Progenitor cell of endocrine pancreas (in vitro differentiated cells): Measurements from ENCODE around the gene ELOVL6. TPM values are rescaled to one million over a fixed set of nuclear protein-coding genes. Genes with fewer than 3 reads are reported as not detected.
A peak's percentile ranks its signal among the peaks of the same experiment; 100 is the strongest.
"Not testable (repeated sequence)": the region's sequence is repeated elsewhere in the genome, so short reads cannot be mapped to it uniquely, and the experiment has no call there.

Source experiments
- DNase-seq: peaks from one replicate; pipeline ENCODE4 v3.0.0; 2021; ENCODE audit warnings: low spot score; ENCODE audit not compliant: unreplicated experiment
- H3K27ac Mint-ChIP-seq: 2 replicates; pipeline ENCODE4 v1.8.0; 2021; ENCODE audit warnings: mild to moderate bottlenecking, moderate library complexity, mixed read lengths
- H3K27me3 Mint-ChIP-seq: 2 replicates; pipeline ENCODE4 v1.8.0; 2021; ENCODE audit warnings: mixed read lengths
- H3K36me3 Mint-ChIP-seq: 2 replicates; pipeline ENCODE4 v1.8.0; 2022; ENCODE audit warnings: mixed read lengths; ENCODE audit not compliant: insufficient read depth
- H3K4me1 Mint-ChIP-seq: 2 replicates; pipeline ENCODE4 v1.8.0; 2021; ENCODE audit warnings: low read depth, mixed read lengths
- H3K4me3 Mint-ChIP-seq: 2 replicates; pipeline ENCODE4 v1.8.0; 2021; ENCODE audit warnings: low read depth, mild to moderate bottlenecking, moderate library complexity, mixed read lengths
- H3K9me3 Mint-ChIP-seq: 2 replicates; pipeline ENCODE4 v1.8.0; 2021; ENCODE audit warnings: low read depth, mixed read lengths
- CTCF ChIP-seq: fragments of 200-600 bp; sonication (generic); IDR thresholded peaks from one replicate; pipeline ENCODE4 v1.5.0; 2021; ENCODE audit warnings: antibody characterized with exemption, mild to moderate bottlenecking; ENCODE audit not compliant: unreplicated experiment
- long read RNA-seq: library from polyadenylated mRNA; unstranded; transcript quantifications from one replicate; pipeline ENCODE4 v2.0.0, GENCODE V29; 2020
- total RNA-seq: library from RNA; stranded (reverse); gene quantifications from 2 replicates; pipeline ENCODE4 v1.2.1, GENCODE V29; 2021

ELOVL6 gene
- 34.3 and 38.6 TPM in 2 replicates for total RNA-seq
- long read RNA-seq, full-length matches to known transcripts: 21 of 35 reads
- long read RNA-seq, partial matches to known transcripts: 0 of 35 reads
- long read RNA-seq, other reads (novel, unspliced or antisense): 14 of 35 reads

- Mint-ChIP-seq H3K36me3 (no peaks in the 10 kb centered on the region), H3K27ac (peak within 1 kb of the TSS; percentile 94), H3K9me3 (no peaks in the 10 kb centered on the region), H3K4me3 (peak within 1 kb of the TSS; percentile 95), H3K4me1 (peaks cover 20% of the 10 kb centered on the region), H3K27me3 (no peaks in the 10 kb centered on the region)
- TF ChIP-seq CTCF: no peak
- DNase-seq: peak; percentile 36
Measured at GRCh38 chr4:110198435-110199416, at the start of gene ELOVL6. ELOVL6 (minus strand) TSS chr4:110198615; CDS start chr4:110198335, 280 bp downstream.

- H3K27ac Mint-ChIP-seq: no peak overlapping the region
- no peak for TF ChIP-seq CTCF
- DNase-seq: no peak
- no peaks in the 10 kb centered on the region for H3K9me3 Mint-ChIP-seq
- no peaks in the 10 kb centered on the region for H3K4me1 Mint-ChIP-seq
- H3K36me3 Mint-ChIP-seq: no peaks in the 10 kb centered on the region
- no peaks in the 10 kb centered on the region for H3K27me3 Mint-ChIP-seq
- no peak overlapping the region for H3K4me3 Mint-ChIP-seq
Measured at GRCh38 chr4:110248100-110248499, 49.7 kb upstream of the ELOVL6 start.

GRCh38 chr4:110247591-110247990 is 49.2 kb upstream of the ELOVL6 start:
- H3K4me1 Mint-ChIP-seq: no peaks in the 10 kb centered on the region
- TF ChIP-seq CTCF: no peak
- no peaks in the 10 kb centered on the region for H3K36me3 Mint-ChIP-seq
- no peak overlapping the region for H3K27ac Mint-ChIP-seq
- H3K9me3 Mint-ChIP-seq: no peaks in the 10 kb centered on the region
- DNase-seq: no peak
- H3K4me3 Mint-ChIP-seq: no peak overlapping the region
- no peaks in the 10 kb centered on the region for H3K27me3 Mint-ChIP-seq

- no peaks in the 10 kb centered on the region for H3K27me3 Mint-ChIP-seq
- no peaks in the 10 kb centered on the region for H3K36me3 Mint-ChIP-seq
- no peak for DNase-seq
- no peaks in the 10 kb centered on the region for H3K9me3 Mint-ChIP-seq
- no peak for TF ChIP-seq CTCF
- no peak overlapping the region for H3K4me3 Mint-ChIP-seq
- no peaks in the 10 kb centered on the region for H3K4me1 Mint-ChIP-seq
- no peak overlapping the region for H3K27ac Mint-ChIP-seq
Measured at GRCh38 chr4:110245577-110245976, 47.2 kb upstream of the ELOVL6 start.

- DNase-seq: no peak
- peaks cover 3% of the 10 kb centered on the region for H3K27me3 Mint-ChIP-seq
- H3K9me3 Mint-ChIP-seq: peaks cover 7% of the 10 kb centered on the region
- no peak for TF ChIP-seq CTCF
- no peaks in the 10 kb centered on the region for H3K4me1 Mint-ChIP-seq
- H3K4me3 Mint-ChIP-seq: no peak overlapping the region
- H3K27ac Mint-ChIP-seq: no peak overlapping the region
- no peaks in the 10 kb centered on the region for H3K36me3 Mint-ChIP-seq
Measured at GRCh38 chr4:110236324-110236723, 37.9 kb upstream of the ELOVL6 start.

- H3K27me3 Mint-ChIP-seq, H3K4me1 Mint-ChIP-seq, H3K4me3 Mint-ChIP-seq, DNase-seq, H3K36me3 Mint-ChIP-seq, H3K9me3 Mint-ChIP-seq, H3K27ac Mint-ChIP-seq: not testable (repeated sequence)
Measured at GRCh38 chr4:110233581-110233980, 35.2 kb upstream of the ELOVL6 start.
